Nephron (organoid): ENCODE data around the gene IFNB1.

Experiments
- H3K27ac Mint-ChIP-seq, 3 experiments: 2 replicates each; pipeline ENCODE4 v1.8.0; 2020; ENCODE audit warnings: mixed read lengths in 3 of 3, mild to moderate bottlenecking in 2 of 3, moderate library complexity in 1 of 3
- H3K27me3 Mint-ChIP-seq: 2 replicates; pipeline ENCODE4 v1.8.0; 2021; ENCODE audit warnings: low read depth, mild to moderate bottlenecking, moderate library complexity, mixed read lengths
- H3K36me3 Mint-ChIP-seq: 2 replicates; pipeline ENCODE4 v1.8.0; 2020; ENCODE audit warnings: low read depth, mixed read lengths
- H3K4me1 Mint-ChIP-seq: 2 replicates; pipeline ENCODE4 v1.8.0; 2020; ENCODE audit warnings: mixed read lengths
- H3K4me3 Mint-ChIP-seq, 3 experiments: 2 replicates each; pipeline ENCODE4 v1.8.0; 2020; ENCODE audit warnings: mild to moderate bottlenecking in 3 of 3, mixed read lengths in 3 of 3, moderate library complexity in 2 of 3
- H3K9me3 Mint-ChIP-seq: 2 replicates; pipeline ENCODE4 v1.8.0; 2020; ENCODE audit warnings: mixed read lengths
- CTCF ChIP-seq, 3 experiments: fragments of 200-600 bp; sonication (generic); IDR thresholded peaks; one replicate each; pipeline ENCODE4 v1.5.0; 2021; ENCODE audit warnings: antibody characterized with exemption in 3 of 3; ENCODE audit not compliant: unreplicated experiment in 3 of 3

Gene IFNB1

GRCh38 chr9:21096172-21096900, 18.6 kb upstream of the IFNB1 start:
- H3K9me3 Mint-ChIP-seq: no peaks in the 10 kb centered on the region
- peaks cover 12% of the 10 kb centered on the region for H3K4me1 Mint-ChIP-seq
- no peaks in the 10 kb centered on the region for H3K36me3 Mint-ChIP-seq
- no peak overlapping the region for H3K4me3 Mint-ChIP-seq
- no peak for TF ChIP-seq CTCF (IDR thresholded peaks at IDR 0.05; ENCODE audit: unreplicated experiment in 3 of 3)
- peak overlapping the region in 1 of 3 experiments; percentile 44 for H3K27ac Mint-ChIP-seq
- H3K27me3 Mint-ChIP-seq: no peaks in the 10 kb centered on the region

- Mint-ChIP-seq H3K4me3 (no peak overlapping the region), H3K36me3 (no peaks in the 10 kb centered on the region), H3K4me1 (peaks cover 12% of the 10 kb centered on the region), H3K9me3 (no peaks in the 10 kb centered on the region), H3K27me3 (no peaks in the 10 kb centered on the region), H3K27ac (peak overlapping the region in 1 of 3 experiments; percentile 44)
- TF ChIP-seq CTCF (IDR thresholded peaks at IDR 0.05; ENCODE audit: unreplicated experiment in 3 of 3): no peak
Observed at GRCh38 chr9:21095561-21095960, 17.8 kb upstream of the IFNB1 start.

- Mint-ChIP-seq H3K4me3 (no peak overlapping the region), H3K4me1 (no peaks in the 10 kb centered on the region), H3K36me3 (no peaks in the 10 kb centered on the region), H3K27ac (no peak overlapping the region), H3K9me3 (no peaks in the 10 kb centered on the region), H3K27me3 (no peaks in the 10 kb centered on the region)
- TF ChIP-seq CTCF (IDR thresholded peaks at IDR 0.05; ENCODE audit: unreplicated experiment in 3 of 3): no peak
Observed at GRCh38 chr9:21086538-21086937, 8.8 kb upstream of the IFNB1 start.

- H3K27ac Mint-ChIP-seq: no peak overlapping the region
- no peaks in the 10 kb centered on the region for H3K36me3 Mint-ChIP-seq
- no peak for TF ChIP-seq CTCF (IDR thresholded peaks at IDR 0.05; ENCODE audit: unreplicated experiment in 3 of 3)
- H3K4me1 Mint-ChIP-seq: no peaks in the 10 kb centered on the region
- H3K9me3 Mint-ChIP-seq: no peaks in the 10 kb centered on the region
- no peak overlapping the region for H3K4me3 Mint-ChIP-seq
- no peaks in the 10 kb centered on the region for H3K27me3 Mint-ChIP-seq
Observed at GRCh38 chr9:21085005-21085404, 7.3 kb upstream of the IFNB1 start.

- no peaks in the 10 kb centered on the region for H3K9me3 Mint-ChIP-seq
- TF ChIP-seq CTCF (IDR thresholded peaks at IDR 0.05; ENCODE audit: unreplicated experiment in 3 of 3): no peak
- no peak overlapping the region for H3K4me3 Mint-ChIP-seq
- no peaks in the 10 kb centered on the region for H3K27me3 Mint-ChIP-seq
- H3K36me3 Mint-ChIP-seq: no peaks in the 10 kb centered on the region
- no peak overlapping the region for H3K27ac Mint-ChIP-seq
- H3K4me1 Mint-ChIP-seq: no peaks in the 10 kb centered on the region
Observed at GRCh38 chr9:21084242-21084850, 6.6 kb upstream of the IFNB1 start.

GRCh38 chr9:21082671-21083070, 4.9 kb upstream of the IFNB1 start:
- TF ChIP-seq CTCF (IDR thresholded peaks at IDR 0.05; ENCODE audit: unreplicated experiment in 3 of 3): no peak
- H3K27ac Mint-ChIP-seq: no peak overlapping the region
- no peaks in the 10 kb centered on the region for H3K36me3 Mint-ChIP-seq
- no peaks in the 10 kb centered on the region for H3K27me3 Mint-ChIP-seq
- H3K4me1 Mint-ChIP-seq: no peaks in the 10 kb centered on the region
- H3K9me3 Mint-ChIP-seq: no peaks in the 10 kb centered on the region
- H3K4me3 Mint-ChIP-seq: no peak overlapping the region
